Kasumi-1 (cell line): ENCODE results near the gene TACSTD2.
A peak's percentile ranks its signal among the peaks of the same experiment; 100 is the strongest.
"Not testable (repeated sequence)": the region's sequence is repeated elsewhere in the genome, so short reads cannot be mapped to it uniquely, and the experiment has no call there.

Source experiments
- DNase-seq, 2 experiments: peaks; one replicate each; lab custom pipeline; 2025; lab: John Stamatoyannopoulos, UW

Gene TACSTD2

DNA sequence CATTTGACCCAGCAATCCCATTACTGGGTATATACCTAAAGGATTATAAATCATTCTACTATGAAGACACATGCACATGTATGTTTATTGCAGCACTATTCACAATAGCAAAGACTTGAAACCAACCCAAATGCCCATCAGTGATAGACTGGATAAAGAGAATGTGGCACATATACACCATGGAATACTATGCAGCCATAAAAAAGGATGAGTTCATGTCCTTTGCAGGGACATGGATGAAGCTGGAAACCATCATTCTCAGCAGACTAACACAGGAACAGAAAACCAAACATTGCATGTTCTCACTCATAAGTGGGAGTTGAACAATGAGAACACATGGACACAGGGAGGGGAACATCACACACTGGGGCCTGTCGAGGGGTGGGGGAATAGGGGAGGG, 13.3 kb downstream of the TACSTD2 start:
- not testable (repeated sequence) for DNase-seq

DNA sequence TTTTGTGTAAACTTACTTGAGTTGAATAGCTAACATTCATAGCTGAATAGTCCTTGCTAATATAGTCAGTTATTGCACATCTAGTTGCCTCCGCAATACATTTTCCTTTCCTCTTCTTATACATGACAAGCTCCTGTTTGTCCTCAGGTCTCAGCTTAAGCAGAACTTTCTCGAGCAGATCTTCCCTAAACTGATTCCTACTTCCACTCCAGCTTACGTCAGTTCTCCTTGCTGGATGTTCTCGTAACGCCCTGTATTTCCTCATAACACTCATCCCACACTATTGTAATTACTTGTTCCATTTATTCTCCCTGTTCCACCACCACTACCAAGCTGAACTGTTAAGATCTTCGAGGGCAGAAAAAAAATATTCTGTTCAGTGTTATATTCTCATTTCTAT, 15.4 kb downstream of the TACSTD2 start:
- DNase-seq: no peak

DNA sequence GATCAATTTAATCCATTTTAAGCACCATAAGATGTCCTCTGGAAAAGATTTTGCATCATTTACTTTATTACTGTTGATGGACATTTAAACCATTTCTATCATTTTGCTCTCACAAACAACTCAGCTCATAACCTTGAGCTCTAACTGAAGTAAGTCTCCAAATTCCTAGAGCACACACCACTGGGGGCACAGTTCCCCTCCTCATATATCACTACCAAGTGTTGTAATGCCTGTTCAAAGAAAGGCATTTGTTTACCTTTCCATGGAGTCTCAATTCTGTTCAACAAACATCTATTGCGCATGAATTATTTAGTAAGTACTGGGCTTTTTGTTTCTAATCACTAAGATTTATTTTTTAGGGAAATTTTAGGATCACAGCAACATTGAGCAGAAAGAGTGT, 21.7 kb downstream of the TACSTD2 start:
- DNase-seq: no peak

DNA sequence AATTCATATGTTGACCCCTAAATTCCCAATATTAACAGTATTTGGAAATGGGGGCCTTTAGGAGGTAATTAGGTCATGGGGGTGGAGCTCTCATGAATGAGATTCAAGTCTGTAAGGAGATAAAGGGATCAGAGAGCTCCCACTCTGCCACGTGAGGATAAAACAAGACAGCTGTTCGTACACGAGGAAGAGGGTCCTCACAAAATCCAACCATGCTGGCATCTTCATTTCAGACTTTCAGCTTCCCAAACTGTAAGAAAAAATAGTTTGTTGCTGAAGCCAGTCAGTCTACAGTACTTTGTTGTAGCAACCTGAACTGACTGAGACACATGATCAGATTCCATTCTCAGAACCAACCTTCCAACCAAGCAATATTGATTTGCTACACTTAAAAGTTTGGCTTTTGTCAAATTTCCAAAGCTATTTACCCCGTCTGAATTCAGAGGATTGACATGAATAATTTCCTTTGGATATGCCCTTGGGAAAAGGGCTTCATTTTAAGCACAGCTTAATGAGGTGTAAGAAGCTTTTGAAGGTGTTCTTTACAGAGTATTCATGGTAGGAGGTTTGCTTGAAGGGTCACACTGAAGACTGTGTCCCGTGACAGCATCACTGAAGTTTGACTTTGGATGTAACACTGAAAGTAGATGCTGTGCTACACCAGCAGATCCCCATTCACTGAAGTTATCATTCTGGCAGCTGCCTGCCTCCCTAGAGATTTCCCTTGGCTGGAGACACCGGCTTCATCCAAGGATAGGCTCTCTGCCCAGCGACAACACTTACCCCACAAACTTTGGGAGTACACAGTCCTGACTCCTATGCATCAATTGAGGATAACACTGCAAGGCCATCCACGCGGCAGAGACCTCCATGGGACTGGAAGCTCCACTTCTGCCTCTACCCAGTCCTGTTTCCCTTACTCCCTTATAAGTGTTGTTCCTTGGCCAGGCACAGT, 25.6 kb downstream of the TACSTD2 start:
- DNase-seq: no peak

DNA sequence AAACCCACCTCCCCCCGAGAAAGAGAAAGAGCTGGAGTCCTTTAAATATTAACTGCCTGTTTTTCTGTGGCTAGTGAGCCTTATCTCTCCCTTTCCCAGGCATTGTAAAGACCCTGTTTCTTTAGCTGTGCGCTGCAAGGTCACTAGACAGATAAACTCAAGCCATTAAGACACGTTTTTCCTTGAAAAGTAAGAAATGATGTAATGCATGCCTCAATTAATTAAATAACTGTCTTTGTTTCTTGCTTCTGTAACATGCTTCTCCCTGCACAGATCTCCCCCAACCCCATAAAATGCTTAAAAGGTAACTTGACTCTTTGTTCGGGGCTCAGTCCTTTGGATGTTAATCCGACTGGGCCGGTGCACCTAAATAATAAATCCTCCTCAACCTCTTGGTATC, 27.8 kb downstream of the TACSTD2 start:
- not testable (repeated sequence) for DNase-seq

DNA sequence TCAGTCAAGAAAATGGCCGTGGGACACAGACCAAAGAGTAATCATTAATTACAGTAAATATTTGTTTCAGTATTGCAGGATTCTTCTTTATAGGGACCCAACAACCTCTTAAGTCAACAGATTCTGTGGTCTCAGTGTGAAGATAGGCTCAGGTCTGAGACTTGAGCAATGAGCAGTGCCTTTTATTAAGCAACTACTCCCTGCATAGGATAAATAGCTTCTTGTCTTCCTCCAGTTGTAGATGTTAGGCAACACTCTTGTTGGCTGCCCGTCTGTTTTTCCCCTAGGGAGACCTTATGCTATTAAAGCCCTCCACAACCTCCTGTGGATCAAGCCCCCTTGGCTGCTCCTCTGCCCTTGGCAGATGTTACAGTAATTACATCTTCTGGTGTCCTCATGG, 28.7 kb downstream of the TACSTD2 start:
- DNase-seq: no peak

DNA sequence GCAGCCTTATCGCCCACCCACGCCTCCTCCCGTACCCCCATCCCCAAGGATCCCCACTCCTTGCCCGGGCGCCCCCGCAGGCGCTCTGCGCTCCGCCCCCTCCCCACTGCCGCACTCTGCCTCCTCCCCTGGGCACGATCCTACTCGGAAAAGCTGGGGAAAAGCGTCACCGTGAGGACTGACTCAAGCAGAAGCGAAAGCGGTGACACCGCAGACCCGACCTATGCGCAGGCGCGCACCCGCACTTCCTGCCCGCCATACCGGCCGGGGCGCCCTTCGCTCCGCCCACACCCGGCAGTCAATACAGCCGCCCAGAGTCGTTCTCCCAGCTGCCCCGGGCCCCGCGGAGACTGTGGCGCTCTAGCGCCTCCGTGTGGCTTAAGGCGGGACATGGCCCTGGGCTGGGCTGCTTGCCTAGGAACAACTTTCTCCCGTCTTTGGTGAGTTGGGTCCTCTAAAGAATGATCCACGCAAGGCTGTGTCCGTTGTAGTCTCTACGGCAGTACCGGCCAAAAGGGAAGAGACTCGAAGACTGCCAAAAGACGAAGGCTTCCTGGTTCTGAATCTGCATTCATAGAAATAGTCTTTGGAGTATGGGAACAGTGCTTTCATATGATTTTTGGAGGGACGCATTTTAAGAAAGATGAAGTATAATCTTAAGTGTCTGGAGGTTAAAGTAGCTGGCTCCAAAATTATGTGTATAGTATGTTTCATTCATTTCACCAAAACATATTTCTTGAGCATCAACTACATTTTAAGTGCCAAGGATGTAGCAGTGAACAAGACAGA, 30.3 kb downstream of the TACSTD2 start, which contains the start of gene OMA1:
Gene OMA1, minus strand, starts transcription at position 207 of the 789 bp plus-strand sequence. CDS start 7,432 bp downstream, outside the sequence.
- peak; percentile 94 to 96 for DNase-seq

DNA sequence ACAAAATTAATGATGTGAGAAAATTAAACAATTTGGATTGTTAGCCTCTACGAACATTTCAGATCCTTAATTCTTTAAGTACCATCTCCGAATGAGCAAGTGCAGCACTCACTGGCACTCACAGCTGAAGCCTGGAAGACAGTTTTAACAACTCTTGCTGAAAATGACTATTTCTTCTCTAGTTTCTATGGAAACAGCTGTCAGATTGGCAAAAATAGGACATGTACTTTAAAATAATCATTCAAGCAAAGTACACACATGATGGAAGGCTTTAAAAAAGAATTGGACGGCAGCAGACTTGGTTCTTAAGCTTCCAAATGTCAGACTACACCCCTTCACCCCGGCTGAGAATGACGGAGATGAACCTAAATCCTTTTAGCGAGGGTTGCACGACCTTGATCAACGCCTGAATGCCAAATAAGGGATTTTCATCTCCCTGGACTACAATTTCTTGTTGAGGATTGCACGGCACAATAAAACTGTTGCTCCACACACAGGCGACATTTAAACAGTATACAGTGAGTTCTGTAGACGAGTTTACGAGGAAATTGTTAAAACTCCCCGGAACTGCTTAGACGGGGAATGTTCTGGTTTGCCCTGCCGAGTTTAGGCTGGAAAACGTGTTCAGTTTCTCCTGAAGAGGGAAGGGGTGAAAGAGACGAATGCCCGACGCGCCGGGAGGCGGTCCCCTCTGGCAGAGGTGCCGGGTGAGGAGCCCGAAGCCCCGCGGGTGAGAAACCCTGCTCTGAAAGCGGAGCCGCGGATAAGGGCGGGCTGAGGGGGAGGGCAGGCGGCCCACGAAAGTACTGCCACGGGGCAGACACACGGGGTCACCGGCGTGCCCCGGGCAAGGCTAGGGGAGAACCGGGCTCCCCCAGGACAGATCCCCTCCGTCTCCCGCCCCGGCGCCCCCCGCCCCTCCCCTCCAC, 31.2 kb downstream of the TACSTD2 start:
- DNase-seq: peak; percentile 76 to 79

DNA sequence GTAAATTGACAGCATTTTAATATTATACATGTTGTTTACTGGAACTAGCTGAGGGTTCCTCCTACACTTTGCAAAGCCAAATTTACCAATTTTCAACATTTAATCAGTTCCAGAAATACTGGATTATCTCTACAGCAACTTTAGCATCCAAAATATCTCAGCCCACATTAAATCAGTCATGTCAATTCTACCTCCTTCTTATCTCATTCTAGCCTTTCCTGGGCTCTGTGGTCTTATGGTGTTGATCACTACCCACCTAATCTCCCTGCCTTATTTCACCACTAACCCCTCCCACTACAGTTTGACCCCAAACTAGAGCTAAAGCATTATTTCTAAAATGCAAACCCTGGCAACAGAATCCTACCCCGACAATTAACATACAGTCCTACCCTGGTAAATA, 33.8 kb downstream of the TACSTD2 start:
- no peak for DNase-seq

DNA sequence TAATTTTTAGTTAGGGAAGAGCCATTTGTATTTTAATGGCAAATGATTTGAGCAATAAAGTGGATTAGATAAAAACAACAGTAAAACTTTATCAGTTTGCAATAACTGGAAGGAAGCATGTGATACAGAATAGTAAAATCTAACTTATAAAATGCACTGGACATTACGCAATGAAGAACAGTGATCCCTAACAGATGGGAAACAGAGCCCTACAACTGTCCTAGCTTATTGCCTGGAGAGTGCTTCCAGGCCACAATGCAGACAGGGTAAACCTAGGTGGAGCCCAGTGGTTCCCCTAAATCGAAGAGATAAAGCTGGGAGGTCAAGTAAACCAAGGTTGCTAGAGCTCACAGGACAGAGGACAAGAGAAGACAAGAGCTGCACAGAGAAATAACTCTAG, 37.5 kb downstream of the TACSTD2 start:
- DNase-seq: no peak

DNA sequence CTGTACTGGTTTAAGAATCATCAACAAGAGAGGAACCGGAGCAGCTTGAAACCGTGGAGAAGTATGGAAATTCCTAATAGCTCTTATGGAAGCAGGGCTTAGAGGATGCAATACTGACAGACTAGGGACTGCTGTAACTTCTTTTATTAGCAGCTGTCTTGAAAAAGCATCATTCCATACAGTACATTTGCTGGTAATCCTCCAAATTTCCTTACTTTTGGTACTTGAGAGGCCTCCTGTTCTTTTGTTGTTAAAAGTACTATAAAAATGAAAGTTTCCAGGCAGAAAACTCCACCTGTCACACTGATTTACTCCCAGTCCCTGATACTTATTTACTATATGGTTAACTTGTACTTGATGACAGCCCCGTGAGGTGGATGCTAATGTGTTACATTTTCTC, 38.2 kb downstream of the TACSTD2 start:
- no peak for DNase-seq

DNA sequence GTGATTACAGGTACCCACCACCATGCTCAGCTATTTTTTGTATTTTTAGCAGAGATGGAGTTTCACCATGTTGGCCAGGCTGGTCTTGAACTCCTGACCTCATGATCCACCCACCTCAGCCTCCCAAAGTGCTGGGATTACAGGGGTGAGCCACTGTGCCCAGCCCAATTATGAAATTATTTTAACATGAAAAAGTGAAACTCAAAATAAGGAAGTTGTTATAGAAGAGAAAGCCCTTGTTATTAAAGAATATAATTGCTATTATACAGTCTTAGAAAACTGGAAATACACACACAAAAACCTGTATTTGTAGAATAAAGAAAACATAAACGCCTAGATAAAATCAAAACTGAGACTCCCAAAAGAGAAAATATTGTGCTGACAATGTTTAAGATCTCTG, 45.2 kb downstream of the TACSTD2 start:
- DNase-seq: not testable (repeated sequence)

DNA sequence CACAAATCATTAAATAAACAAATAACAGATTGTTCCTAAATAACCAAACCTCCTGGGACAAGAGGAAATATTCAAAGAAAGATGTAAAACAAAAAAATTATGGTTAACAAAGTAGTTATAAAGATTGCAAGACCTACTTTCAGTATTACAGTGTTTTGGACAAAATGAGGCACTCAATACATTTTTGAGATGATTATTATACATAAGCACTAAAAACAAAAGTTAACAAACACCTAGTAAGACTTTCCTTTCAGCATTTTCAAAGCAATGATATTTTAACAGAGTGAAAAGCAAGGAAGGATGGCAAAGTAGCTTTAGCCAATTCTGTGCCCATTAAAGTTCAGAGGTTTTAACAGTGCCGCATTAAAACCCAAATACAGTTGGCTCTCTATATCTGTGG, 47.8 kb downstream of the TACSTD2 start:
- no peak for DNase-seq

DNA sequence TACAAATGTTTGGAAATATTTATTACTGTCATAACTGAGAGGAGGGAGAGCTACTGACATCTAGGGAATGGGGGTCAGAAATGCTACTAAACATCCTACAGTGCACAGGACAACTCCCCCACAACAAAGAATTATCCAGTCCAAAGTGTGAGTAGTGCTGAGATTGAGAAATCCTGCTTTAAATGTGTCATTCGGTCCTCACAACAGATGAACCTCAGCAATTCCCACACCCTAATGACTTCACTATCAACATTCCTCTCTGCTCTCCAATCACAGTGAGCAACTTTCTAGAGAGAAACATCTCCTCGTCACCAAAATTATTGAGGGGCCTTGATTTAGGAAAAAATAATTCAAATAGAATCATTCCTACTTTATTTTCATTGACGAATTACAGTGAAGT, 48.5 kb downstream of the TACSTD2 start:
- no peak for DNase-seq
